ENCODE results near the gene KIN.
"Not testable (repeated sequence)": the region's sequence is repeated elsewhere in the genome, so short reads cannot be mapped to it uniquely, and the experiment has no call there.

Gene KIN

GRCh38 chr10:7818295-7819120, 30.7 kb upstream of the KIN start, which contains the start of gene TAF3:
Gene TAF3, plus strand, starts transcription at chr10:7818505. Its CDS starts 205 bp downstream, at chr10:7818710.
- Histone ChIP-seq H3K9ac (ENCODE audit: low read depth in 1 of 2, low read length in 2 of 2) (peak within 1 kb of the TSS; percentile 64 to 84), H3K27me3 (ENCODE audit: control insufficient read depth in 1 of 2, insufficient read depth in 2 of 2, low read length in 2 of 2) (no peaks in the 10 kb centered on the region), H3K36me3 (ENCODE audit: control insufficient read depth in 1 of 2, insufficient read depth in 2 of 2, low read length in 2 of 2) (no peaks in the 10 kb centered on the region), H3K9me3 (ENCODE audit: control insufficient read depth in 1 of 2, low read length in 2 of 2) (no peaks in the 10 kb centered on the region), H3K4me3 (ENCODE audit: low read depth in 1 of 2, low read length in 2 of 2) (peak within 1 kb of the TSS; percentile 95 to 99), H3K27ac (ENCODE audit: low read depth, low read length) (no peak within 1 kb of the TSS), H3K4me1 (ENCODE audit: control insufficient read depth in 1 of 2, insufficient read depth in 2 of 2, low read length in 2 of 2) (peaks cover 13 to 18% of the 10 kb centered on the region in 2 donors)

- peak overlapping the region; percentile 95 to 99 for H3K4me3 ChIP-seq (ENCODE audit: low read depth in 1 of 2, low read length in 2 of 2)
- no peaks in the 10 kb centered on the region for H3K36me3 ChIP-seq (ENCODE audit: control insufficient read depth in 1 of 2, insufficient read depth in 2 of 2, low read length in 2 of 2)
- H3K9me3 ChIP-seq (ENCODE audit: control insufficient read depth in 1 of 2, low read length in 2 of 2) = no peaks in the 10 kb centered on the region
- peaks cover 13 to 18% of the 10 kb centered on the region in 2 donors for H3K4me1 ChIP-seq (ENCODE audit: control insufficient read depth in 1 of 2, insufficient read depth in 2 of 2, low read length in 2 of 2)
- H3K27me3 ChIP-seq (ENCODE audit: control insufficient read depth in 1 of 2, insufficient read depth in 2 of 2, low read length in 2 of 2) = no peaks in the 10 kb centered on the region
- H3K9ac ChIP-seq (ENCODE audit: low read depth in 1 of 2, low read length in 2 of 2) = peak overlapping the region; percentile 64 to 84
- no peak overlapping the region for H3K27ac ChIP-seq (ENCODE audit: low read depth, low read length)
Observed at GRCh38 chr10:7817984-7818294, 30.1 kb upstream of the KIN start.

DNA sequence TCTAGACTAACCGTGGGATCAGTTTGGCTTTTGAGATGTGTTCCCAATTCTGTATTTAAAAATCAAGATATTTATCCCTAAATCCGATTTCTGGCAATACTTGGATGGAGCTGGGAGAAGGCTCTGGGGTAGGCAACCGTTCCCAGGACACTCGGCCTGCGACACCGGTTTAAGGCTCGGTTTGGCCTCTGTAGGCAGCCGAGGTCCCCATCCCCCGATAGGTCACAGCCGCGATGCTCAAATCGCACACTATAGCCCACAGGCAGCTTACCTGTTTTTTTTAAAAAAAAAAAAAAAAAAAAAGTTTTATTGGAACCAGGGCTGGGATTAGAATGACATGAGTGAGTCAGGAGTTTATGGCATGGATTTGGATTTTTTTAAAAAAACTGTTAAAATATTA, 29.8 kb upstream of the KIN start:
- H3K4me1 ChIP-seq (ENCODE audit: control insufficient read depth in 1 of 2, insufficient read depth in 2 of 2, low read length in 2 of 2) = peaks cover 13 to 18% of the 10 kb centered on the region in 2 donors
- H3K9me3 ChIP-seq (ENCODE audit: control insufficient read depth in 1 of 2, low read length in 2 of 2) = no peaks in the 10 kb centered on the region
- H3K4me3 ChIP-seq (ENCODE audit: low read depth in 1 of 2, low read length in 2 of 2) = peak overlapping the region; percentile 95 to 99
- H3K9ac ChIP-seq (ENCODE audit: low read depth in 1 of 2, low read length in 2 of 2) = peak overlapping the region; percentile 64 to 84
- no peak overlapping the region for H3K27ac ChIP-seq (ENCODE audit: low read depth, low read length)
- no peaks in the 10 kb centered on the region for H3K36me3 ChIP-seq (ENCODE audit: control insufficient read depth in 1 of 2, insufficient read depth in 2 of 2, low read length in 2 of 2)
- no peaks in the 10 kb centered on the region for H3K27me3 ChIP-seq (ENCODE audit: control insufficient read depth in 1 of 2, insufficient read depth in 2 of 2, low read length in 2 of 2)

DNA sequence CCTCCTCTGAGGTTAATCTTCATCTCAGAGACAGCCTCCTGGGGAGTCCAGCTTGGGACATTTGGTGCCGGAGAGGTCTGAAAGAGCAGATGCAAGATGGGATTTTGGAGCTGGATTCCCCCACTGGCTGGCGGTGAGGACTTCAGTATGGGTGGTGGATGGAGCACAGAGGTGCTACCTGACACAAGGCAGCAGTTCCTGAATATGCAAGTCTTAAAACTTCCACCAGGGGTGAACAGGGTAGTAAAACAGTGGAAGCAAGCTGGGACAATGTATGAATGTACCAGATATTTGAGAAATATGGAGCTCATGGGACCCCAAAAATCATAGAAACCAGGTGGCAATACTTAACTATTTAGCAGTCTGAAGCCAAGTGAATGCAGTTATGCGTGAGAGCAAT, 25.7 kb upstream of the KIN start:
- Histone ChIP-seq H3K4me3 (ENCODE audit: low read depth in 1 of 2, low read length in 2 of 2) (no peak overlapping the region), H3K4me1 (ENCODE audit: control insufficient read depth in 1 of 2, insufficient read depth in 2 of 2, low read length in 2 of 2) (peaks cover 0 to 10% of the 10 kb centered on the region in 2 donors), H3K27ac (ENCODE audit: low read depth, low read length) (no peak overlapping the region), H3K36me3 (ENCODE audit: control insufficient read depth in 1 of 2, insufficient read depth in 2 of 2, low read length in 2 of 2) (no peaks in the 10 kb centered on the region), H3K9me3 (ENCODE audit: control insufficient read depth in 1 of 2, low read length in 2 of 2) (no peaks in the 10 kb centered on the region), H3K9ac (ENCODE audit: low read depth in 1 of 2, low read length in 2 of 2) (no peak overlapping the region), H3K27me3 (ENCODE audit: control insufficient read depth in 1 of 2, insufficient read depth in 2 of 2, low read length in 2 of 2) (no peaks in the 10 kb centered on the region)

- H3K9ac ChIP-seq (ENCODE audit: low read depth in 1 of 2, low read length in 2 of 2); H3K4me3 ChIP-seq (ENCODE audit: low read depth in 1 of 2, low read length in 2 of 2); H3K4me1 ChIP-seq (ENCODE audit: control insufficient read depth in 1 of 2, insufficient read depth in 2 of 2, low read length in 2 of 2); H3K9me3 ChIP-seq (ENCODE audit: control insufficient read depth in 1 of 2, low read length in 2 of 2); H3K27me3 ChIP-seq (ENCODE audit: control insufficient read depth in 1 of 2, insufficient read depth in 2 of 2, low read length in 2 of 2); H3K27ac ChIP-seq (ENCODE audit: low read depth, low read length): not testable (repeated sequence)
- peaks cover 4 to 16% of the 10 kb centered on the region in 2 donors for H3K36me3 ChIP-seq (ENCODE audit: control insufficient read depth in 1 of 2, insufficient read depth in 2 of 2, low read length in 2 of 2)
Observed at GRCh38 chr10:7811743-7812142, 23.9 kb upstream of the KIN start.

DNA sequence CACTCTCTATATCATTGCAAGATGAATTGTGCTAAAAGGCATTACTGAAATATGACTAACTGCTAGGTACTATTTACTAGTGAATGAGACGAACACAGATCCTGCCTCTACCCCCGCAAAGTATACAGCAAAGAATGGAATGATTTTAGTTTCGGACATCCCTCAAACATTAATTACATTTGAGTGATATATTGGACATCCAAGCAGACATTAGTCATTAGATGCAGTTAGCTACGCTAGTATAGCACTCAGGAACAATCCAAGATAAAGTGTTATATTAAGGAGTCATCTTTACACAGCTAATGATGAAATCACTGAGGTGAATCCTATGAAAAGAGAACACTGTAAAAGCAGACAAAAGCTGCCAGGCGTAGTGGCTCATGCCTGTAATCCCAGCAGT, 23.2 kb upstream of the KIN start:
- Histone ChIP-seq H3K27me3 (ENCODE audit: control insufficient read depth in 1 of 2, insufficient read depth in 2 of 2, low read length in 2 of 2) (no peaks in the 10 kb centered on the region), H3K9me3 (ENCODE audit: control insufficient read depth in 1 of 2, low read length in 2 of 2) (no peaks in the 10 kb centered on the region), H3K4me3 (ENCODE audit: low read depth in 1 of 2, low read length in 2 of 2) (no peak overlapping the region), H3K27ac (ENCODE audit: low read depth, low read length) (no peak overlapping the region), H3K36me3 (ENCODE audit: control insufficient read depth in 1 of 2, insufficient read depth in 2 of 2, low read length in 2 of 2) (peaks cover 4 to 18% of the 10 kb centered on the region in 2 donors), H3K9ac (ENCODE audit: low read depth in 1 of 2, low read length in 2 of 2) (no peak overlapping the region), H3K4me1 (ENCODE audit: control insufficient read depth in 1 of 2, insufficient read depth in 2 of 2, low read length in 2 of 2) (peaks cover 0 to 3% of the 10 kb centered on the region in 2 donors)

- H3K27ac ChIP-seq (ENCODE audit: low read depth, low read length) = no peak overlapping the region
Observed at GRCh38 chr10:7810443-7810842, 22.6 kb upstream of the KIN start.

DNA sequence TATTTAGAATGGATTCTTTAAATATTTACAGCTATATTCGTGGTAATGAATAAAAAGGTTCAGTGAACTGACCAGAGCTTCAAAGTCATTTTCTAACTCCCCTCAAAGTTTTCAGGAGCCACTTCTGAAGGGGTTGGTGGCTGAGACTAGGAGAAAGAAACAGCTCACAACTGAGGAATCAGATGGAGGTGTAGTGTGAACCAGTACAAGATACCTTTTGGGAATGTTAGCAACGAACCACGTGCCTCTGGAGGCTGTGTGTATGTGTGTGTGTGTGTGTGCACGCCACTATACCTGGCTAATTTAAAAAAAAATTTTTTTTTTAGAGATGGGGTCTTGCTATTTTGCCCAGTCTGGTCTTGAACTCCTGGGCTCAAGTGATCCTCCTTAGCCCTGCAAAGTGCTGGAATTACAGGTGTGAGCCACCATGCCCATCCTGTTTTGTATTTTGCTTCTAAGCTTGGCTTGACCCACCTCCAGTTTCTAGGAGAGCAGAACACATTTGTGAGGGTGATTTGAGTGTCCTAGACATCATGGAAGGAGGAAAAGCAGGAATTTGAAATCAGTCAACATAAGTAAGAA, 21.0 kb upstream of the KIN start:
- Histone ChIP-seq H3K9ac (ENCODE audit: low read depth in 1 of 2, low read length in 2 of 2) (no peak overlapping the region), H3K4me1 (ENCODE audit: control insufficient read depth in 1 of 2, insufficient read depth in 2 of 2, low read length in 2 of 2) (peaks cover 0 to 3% of the 10 kb centered on the region in 2 donors), H3K36me3 (ENCODE audit: control insufficient read depth in 1 of 2, insufficient read depth in 2 of 2, low read length in 2 of 2) (peaks cover 20 to 34% of the 10 kb centered on the region in 2 donors), H3K4me3 (ENCODE audit: low read depth in 1 of 2, low read length in 2 of 2) (no peak overlapping the region), H3K27me3 (ENCODE audit: control insufficient read depth in 1 of 2, insufficient read depth in 2 of 2, low read length in 2 of 2) (no peaks in the 10 kb centered on the region), H3K27ac (ENCODE audit: low read depth, low read length) (no peak overlapping the region), H3K9me3 (ENCODE audit: control insufficient read depth in 1 of 2, low read length in 2 of 2) (no peaks in the 10 kb centered on the region)

More at GRCh38 chr10:7810443-7810842, 22.6 kb upstream of the KIN start:
- peaks cover 0 to 3% of the 10 kb centered on the region in 2 donors for H3K4me1 ChIP-seq (ENCODE audit: control insufficient read depth in 1 of 2, insufficient read depth in 2 of 2, low read length in 2 of 2)
- H3K9ac ChIP-seq (ENCODE audit: low read depth in 1 of 2, low read length in 2 of 2) = no peak overlapping the region
- no peaks in the 10 kb centered on the region for H3K9me3 ChIP-seq (ENCODE audit: control insufficient read depth in 1 of 2, low read length in 2 of 2)
- H3K4me3 ChIP-seq (ENCODE audit: low read depth in 1 of 2, low read length in 2 of 2) = no peak overlapping the region
- no peaks in the 10 kb centered on the region for H3K27me3 ChIP-seq (ENCODE audit: control insufficient read depth in 1 of 2, insufficient read depth in 2 of 2, low read length in 2 of 2)
- peaks cover 4 to 18% of the 10 kb centered on the region in 2 donors for H3K36me3 ChIP-seq (ENCODE audit: control insufficient read depth in 1 of 2, insufficient read depth in 2 of 2, low read length in 2 of 2)

GRCh38 chr10:7804741-7805140, 16.9 kb upstream of the KIN start:
- H3K27me3 ChIP-seq (ENCODE audit: control insufficient read depth in 1 of 2, insufficient read depth in 2 of 2, low read length in 2 of 2) = no peaks in the 10 kb centered on the region
- H3K27ac ChIP-seq (ENCODE audit: low read depth, low read length) = no peak overlapping the region
- peaks cover 37 to 69% of the 10 kb centered on the region in 2 donors for H3K36me3 ChIP-seq (ENCODE audit: control insufficient read depth in 1 of 2, insufficient read depth in 2 of 2, low read length in 2 of 2)
- no peak overlapping the region for H3K4me3 ChIP-seq (ENCODE audit: low read depth in 1 of 2, low read length in 2 of 2)
- H3K9me3 ChIP-seq (ENCODE audit: control insufficient read depth in 1 of 2, low read length in 2 of 2) = no peaks in the 10 kb centered on the region
- no peak overlapping the region for H3K9ac ChIP-seq (ENCODE audit: low read depth in 1 of 2, low read length in 2 of 2)
- H3K4me1 ChIP-seq (ENCODE audit: control insufficient read depth in 1 of 2, insufficient read depth in 2 of 2, low read length in 2 of 2) = no peaks in the 10 kb centered on the region

GRCh38 chr10:7804216-7804615, 16.4 kb upstream of the KIN start:
- Histone ChIP-seq H3K9me3 (ENCODE audit: control insufficient read depth in 1 of 2, low read length in 2 of 2) (no peaks in the 10 kb centered on the region), H3K9ac (ENCODE audit: low read depth in 1 of 2, low read length in 2 of 2) (no peak overlapping the region), H3K27ac (ENCODE audit: low read depth, low read length) (no peak overlapping the region), H3K4me1 (ENCODE audit: control insufficient read depth in 1 of 2, insufficient read depth in 2 of 2, low read length in 2 of 2) (no peaks in the 10 kb centered on the region), H3K36me3 (ENCODE audit: control insufficient read depth in 1 of 2, insufficient read depth in 2 of 2, low read length in 2 of 2) (peaks cover 43 to 74% of the 10 kb centered on the region in 2 donors), H3K4me3 (ENCODE audit: low read depth in 1 of 2, low read length in 2 of 2) (no peak overlapping the region), H3K27me3 (ENCODE audit: control insufficient read depth in 1 of 2, insufficient read depth in 2 of 2, low read length in 2 of 2) (no peaks in the 10 kb centered on the region)
